Brain microvascular endothelial cell (primary cell): ENCODE data around the gene EIF4E2.

ENCODE experiments used
- DNase-seq: peaks from one replicate; pipeline ENCODE4 v3.0.0-alpha.2; 2020
- H3K27ac ChIP-seq: fragments of 250-450 bp; sonication (Bioruptor Pico); 2 replicates; pipeline ENCODE4 v1.5.1; 2020; ENCODE audit warnings: mild to moderate bottlenecking, moderate library complexity
- H3K27me3 ChIP-seq: fragments of 250-450 bp; sonication (Bioruptor Pico); replicated peaks from 2 replicates; pipeline ENCODE4 v1.5.1; 2020; ENCODE audit warnings: mild to moderate bottlenecking
- H3K36me3 ChIP-seq: fragments of 250-450 bp; sonication (Bioruptor Pico); replicated peaks from 2 replicates; pipeline ENCODE4 v1.5.1; 2020; ENCODE audit warnings: mild to moderate bottlenecking
- H3K4me3 ChIP-seq: 2 replicates; pipeline ENCODE4 v1.5.1; 2011; ENCODE audit warnings: low read depth, mild to moderate bottlenecking, control low read depth, low read length, moderate library complexity
- CTCF ChIP-seq: IDR thresholded peaks from 2 replicates; pipeline ENCODE4 v1.5.1; 2011; ENCODE audit warnings: low read depth, mild to moderate bottlenecking, moderate library complexity, low read length, control low read depth, inconsistent platforms; ENCODE audit errors: missing control alignments
- in situ Hi-C: cut with HindIII; loops from 2 replicates; pipeline ENCODE4 v1.10.0; 2017; ENCODE audit warnings: low sequenced_read_pairs, low pct_ligation_motif_present

Gene EIF4E2

GRCh38 chr2:232576995-232577394 is 26.5 kb downstream of the EIF4E2 start:
- Histone ChIP-seq H3K4me3 (no peak overlapping the region), H3K27me3 (no peaks in the 10 kb centered on the region), H3K27ac (no peak overlapping the region), H3K36me3 (peaks cover 20% of the 10 kb centered on the region)
- no peak for TF ChIP-seq CTCF
- peak; percentile 10 for DNase-seq
- in situ Hi-C loops, result no loop called here

GRCh38 chr2:232577841-232578240 is 27.4 kb downstream of the EIF4E2 start:
- H3K4me3 ChIP-seq, result no peak overlapping the region
- no peak for DNase-seq
- H3K27me3 ChIP-seq, result no peaks in the 10 kb centered on the region
- in situ Hi-C loops, result no loop called here
- no peak for TF ChIP-seq CTCF
- H3K27ac ChIP-seq, result no peak overlapping the region
- peaks cover 18% of the 10 kb centered on the region for H3K36me3 ChIP-seq

- no peaks in the 10 kb centered on the region for H3K27me3 ChIP-seq
- DNase-seq, result no peak
- in situ Hi-C loops, result no loop called here
- H3K4me3 ChIP-seq, result no peak overlapping the region
- no peak overlapping the region for H3K27ac ChIP-seq
- TF ChIP-seq CTCF, result no peak
- peaks cover 15% of the 10 kb centered on the region for H3K36me3 ChIP-seq
Observed at GRCh38 chr2:232578626-232579025, 28.1 kb downstream of the EIF4E2 start.

- no peak for DNase-seq
- no peaks in the 10 kb centered on the region for H3K27me3 ChIP-seq
- H3K36me3 ChIP-seq, result peaks cover 6% of the 10 kb centered on the region
- no peak overlapping the region for H3K27ac ChIP-seq
- no peak overlapping the region for H3K4me3 ChIP-seq
- no peak for TF ChIP-seq CTCF
- in situ Hi-C loops, result no loop called here
Observed at GRCh38 chr2:232580648-232580981, 30.1 kb downstream of the EIF4E2 start.

GRCh38 chr2:232581725-232582124 is 31.2 kb downstream of the EIF4E2 start:
- peaks cover 6% of the 10 kb centered on the region for H3K36me3 ChIP-seq
- no peak overlapping the region for H3K27ac ChIP-seq
- DNase-seq, result no peak
- TF ChIP-seq CTCF, result no peak
- no peak overlapping the region for H3K4me3 ChIP-seq
- in situ Hi-C loops, result no loop called here
- no peaks in the 10 kb centered on the region for H3K27me3 ChIP-seq

GRCh38 chr2:232584238-232584637 is 33.7 kb downstream of the EIF4E2 start:
- TF ChIP-seq CTCF, result no peak
- in situ Hi-C loops, result no loop called here
- no peaks in the 10 kb centered on the region for H3K27me3 ChIP-seq
- no peak overlapping the region for H3K4me3 ChIP-seq
- peaks cover 6% of the 10 kb centered on the region for H3K36me3 ChIP-seq
- H3K27ac ChIP-seq, result no peak overlapping the region
- DNase-seq, result no peak
